HL-60 (cell line): ENCODE results near the gene CST4.

Experiments
- POLR2AphosphoS5 ChIP-seq: IDR thresholded peaks from 2 replicates; pipeline ENCODE4 v1.6.1; 2012; ENCODE audit warnings: low read depth
- SPI1 ChIP-seq: IDR thresholded peaks from 2 replicates; pipeline ENCODE4 v1.6.1; 2012; ENCODE audit warnings: low read depth, mild to moderate bottlenecking, borderline replicate concordance
- TF ChIP-seq, protein P1 (sequence below): IDR thresholded peaks from one replicate; pipeline ENCODE4 v1.5.1; 2011; ENCODE audit warnings: low read length, control low read depth, inconsistent platforms; ENCODE audit not compliant: insufficient read depth
- TF ChIP-seq, protein P2 (sequence below): IDR thresholded peaks from 2 replicates; pipeline ENCODE4 v1.6.1; 2012; ENCODE audit warnings: low read depth; ENCODE audit not compliant: insufficient replicate concordance

DNA sequence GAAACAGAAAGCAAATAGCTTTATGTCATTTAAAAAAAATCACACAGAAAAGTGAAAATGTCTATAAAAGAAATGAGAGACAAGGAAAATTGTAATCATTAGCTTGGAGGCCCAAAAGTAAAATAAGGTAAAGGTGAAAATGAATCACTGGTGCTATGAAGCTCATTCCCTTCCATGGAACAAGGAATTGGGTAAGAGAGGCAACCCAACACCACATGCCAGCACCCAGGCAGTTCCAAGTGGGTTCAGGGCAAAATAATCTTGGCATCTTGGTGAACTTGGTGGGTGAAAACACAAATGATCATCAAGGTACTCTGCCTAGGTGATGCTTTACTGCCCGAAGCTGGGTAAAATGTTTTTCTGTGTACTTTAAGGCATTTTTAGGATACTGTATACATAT is 16.7 kb downstream of the CST4 start:
- TF ChIP-seq, protein P1, sequence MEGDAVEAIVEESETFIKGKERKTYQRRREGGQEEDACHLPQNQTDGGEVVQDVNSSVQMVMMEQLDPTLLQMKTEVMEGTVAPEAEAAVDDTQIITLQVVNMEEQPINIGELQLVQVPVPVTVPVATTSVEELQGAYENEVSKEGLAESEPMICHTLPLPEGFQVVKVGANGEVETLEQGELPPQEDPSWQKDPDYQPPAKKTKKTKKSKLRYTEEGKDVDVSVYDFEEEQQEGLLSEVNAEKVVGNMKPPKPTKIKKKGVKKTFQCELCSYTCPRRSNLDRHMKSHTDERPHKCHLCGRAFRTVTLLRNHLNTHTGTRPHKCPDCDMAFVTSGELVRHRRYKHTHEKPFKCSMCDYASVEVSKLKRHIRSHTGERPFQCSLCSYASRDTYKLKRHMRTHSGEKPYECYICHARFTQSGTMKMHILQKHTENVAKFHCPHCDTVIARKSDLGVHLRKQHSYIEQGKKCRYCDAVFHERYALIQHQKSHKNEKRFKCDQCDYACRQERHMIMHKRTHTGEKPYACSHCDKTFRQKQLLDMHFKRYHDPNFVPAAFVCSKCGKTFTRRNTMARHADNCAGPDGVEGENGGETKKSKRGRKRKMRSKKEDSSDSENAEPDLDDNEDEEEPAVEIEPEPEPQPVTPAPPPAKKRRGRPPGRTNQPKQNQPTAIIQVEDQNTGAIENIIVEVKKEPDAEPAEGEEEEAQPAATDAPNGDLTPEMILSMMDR = no peak
- TF ChIP-seq SPI1 (no peak), POLR2AphosphoS5 (no peak)
- TF ChIP-seq, protein P2, sequence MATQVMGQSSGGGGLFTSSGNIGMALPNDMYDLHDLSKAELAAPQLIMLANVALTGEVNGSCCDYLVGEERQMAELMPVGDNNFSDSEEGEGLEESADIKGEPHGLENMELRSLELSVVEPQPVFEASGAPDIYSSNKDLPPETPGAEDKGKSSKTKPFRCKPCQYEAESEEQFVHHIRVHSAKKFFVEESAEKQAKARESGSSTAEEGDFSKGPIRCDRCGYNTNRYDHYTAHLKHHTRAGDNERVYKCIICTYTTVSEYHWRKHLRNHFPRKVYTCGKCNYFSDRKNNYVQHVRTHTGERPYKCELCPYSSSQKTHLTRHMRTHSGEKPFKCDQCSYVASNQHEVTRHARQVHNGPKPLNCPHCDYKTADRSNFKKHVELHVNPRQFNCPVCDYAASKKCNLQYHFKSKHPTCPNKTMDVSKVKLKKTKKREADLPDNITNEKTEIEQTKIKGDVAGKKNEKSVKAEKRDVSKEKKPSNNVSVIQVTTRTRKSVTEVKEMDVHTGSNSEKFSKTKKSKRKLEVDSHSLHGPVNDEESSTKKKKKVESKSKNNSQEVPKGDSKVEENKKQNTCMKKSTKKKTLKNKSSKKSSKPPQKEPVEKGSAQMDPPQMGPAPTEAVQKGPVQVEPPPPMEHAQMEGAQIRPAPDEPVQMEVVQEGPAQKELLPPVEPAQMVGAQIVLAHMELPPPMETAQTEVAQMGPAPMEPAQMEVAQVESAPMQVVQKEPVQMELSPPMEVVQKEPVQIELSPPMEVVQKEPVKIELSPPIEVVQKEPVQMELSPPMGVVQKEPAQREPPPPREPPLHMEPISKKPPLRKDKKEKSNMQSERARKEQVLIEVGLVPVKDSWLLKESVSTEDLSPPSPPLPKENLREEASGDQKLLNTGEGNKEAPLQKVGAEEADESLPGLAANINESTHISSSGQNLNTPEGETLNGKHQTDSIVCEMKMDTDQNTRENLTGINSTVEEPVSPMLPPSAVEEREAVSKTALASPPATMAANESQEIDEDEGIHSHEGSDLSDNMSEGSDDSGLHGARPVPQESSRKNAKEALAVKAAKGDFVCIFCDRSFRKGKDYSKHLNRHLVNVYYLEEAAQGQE = no peak
